Measurements from ENCODE around the gene UQCRHL. TPM values are rescaled to one million over a fixed set of nuclear protein-coding genes. Genes with fewer than 3 reads are reported as not detected.
A peak's percentile ranks its signal among the peaks of the same experiment; 100 is the strongest.
"Not testable (repeated sequence)": the region's sequence is repeated elsewhere in the genome, so short reads cannot be mapped to it uniquely, and the experiment has no call there.

UQCRHL gene
- polyA plus RNA-seq, 2 of the 4 experiments (the other 2 are of a cell fraction), result 0.68 to 4.1 TPM

GRCh38 chr1:15837931-15838330 is 30.5 kb upstream of the UQCRHL start:
- Histone ChIP-seq H3K9me3 (no peaks in the 10 kb centered on the region), H3K4me2 (no peak overlapping the region), H3K27ac (no peak overlapping the region), H3K4me1 (0 out of 3 replicates have a peak, but pooled peaks cover 6% of the 10 kb centered on the region), H3K4me3 (no peak overlapping the region)
- DNase-seq (ENCODE audit: low read depth in 1 of 2, low spot score in 1 of 2), result no peak
- CTCF ChIA-PET, result interaction anchor here (0.6 to 2.1 kb wide), 3 partner anchors 23 to 49 kb away, joined by 3 to 6 read pairs (median 3); no protein-coding TSS in a partner anchor
- TF ChIP-seq HOXA7 (CRISPR knock-in tag; IDR thresholded peaks at IDR 0.05), result no peak
- TF ChIP-seq HOXB13 (CRISPR knock-in tag; IDR thresholded peaks at IDR 0.05; ENCODE audit: low read depth), result no peak
- no peak for TF ChIP-seq ZSCAN20 (CRISPR knock-in tag; IDR thresholded peaks at IDR 0.05)
- no peak for TF ChIP-seq RAD21 (conservative IDR thresholded peaks at IDR 0.05 in 1 of 2, IDR thresholded peaks at IDR 0.05 in 1 of 2)
- TF ChIP-seq FOXS1 (CRISPR knock-in tag; IDR thresholded peaks at IDR 0.05), result no peak
- no peak for TF ChIP-seq KDM1A (IDR thresholded peaks at IDR 0.05; ENCODE audit: low read depth)
- no peak for TF ChIP-seq BHLHE40 (IDR thresholded peaks at IDR 0.05; ENCODE audit: low read depth, low read length)
- TF ChIP-seq ZC3H11A (IDR thresholded peaks at IDR 0.05), result no peak
- TF ChIP-seq CEBPB (IDR thresholded peaks at IDR 0.05), result no peak
- TF ChIP-seq GATA3 (IDR thresholded peaks at IDR 0.05; ENCODE audit: borderline replicate concordance), result no peak
- TF ChIP-seq CBX8 (IDR thresholded peaks at IDR 0.05), result no peak
- TF ChIP-seq HEYL (CRISPR knock-in tag; IDR thresholded peaks at IDR 0.05), result no peak
- TF ChIP-seq RNF2 (IDR thresholded peaks at IDR 0.05; ENCODE audit: borderline replicate concordance, low read depth), result no peak
- no peak for TF ChIP-seq TP53 (CRISPR knock-in tag; IDR thresholded peaks at IDR 0.05)
- TF ChIP-seq ESRRA (IDR thresholded peaks at IDR 0.05; ENCODE audit: borderline replicate concordance, low read length), result no peak
- no peak for TF ChIP-seq ATOH8 (CRISPR knock-in tag; IDR thresholded peaks at IDR 0.05; ENCODE audit: low read depth)
- TF ChIP-seq TFCP2L1 (CRISPR knock-in tag; IDR thresholded peaks at IDR 0.05), result no peak
- no peak for TF ChIP-seq NFE2L2 (conservative IDR thresholded peaks at IDR 0.05; ENCODE audit: low read length)
- 92% methylated on average over 7 of the region's 7 CpGs for WGBS (ENCODE audit: missing lambda C conversion rate)
- no peak for FAIRE-seq
- ATAC-seq, result no peak
- POLR2A ChIA-PET, result interaction anchor here (1.3 to 1.9 kb wide), 2 partner anchors 9 to 12 kb away, joined by 4 to 8 read pairs; partner anchors contain the start of gene SPEN

DNA sequence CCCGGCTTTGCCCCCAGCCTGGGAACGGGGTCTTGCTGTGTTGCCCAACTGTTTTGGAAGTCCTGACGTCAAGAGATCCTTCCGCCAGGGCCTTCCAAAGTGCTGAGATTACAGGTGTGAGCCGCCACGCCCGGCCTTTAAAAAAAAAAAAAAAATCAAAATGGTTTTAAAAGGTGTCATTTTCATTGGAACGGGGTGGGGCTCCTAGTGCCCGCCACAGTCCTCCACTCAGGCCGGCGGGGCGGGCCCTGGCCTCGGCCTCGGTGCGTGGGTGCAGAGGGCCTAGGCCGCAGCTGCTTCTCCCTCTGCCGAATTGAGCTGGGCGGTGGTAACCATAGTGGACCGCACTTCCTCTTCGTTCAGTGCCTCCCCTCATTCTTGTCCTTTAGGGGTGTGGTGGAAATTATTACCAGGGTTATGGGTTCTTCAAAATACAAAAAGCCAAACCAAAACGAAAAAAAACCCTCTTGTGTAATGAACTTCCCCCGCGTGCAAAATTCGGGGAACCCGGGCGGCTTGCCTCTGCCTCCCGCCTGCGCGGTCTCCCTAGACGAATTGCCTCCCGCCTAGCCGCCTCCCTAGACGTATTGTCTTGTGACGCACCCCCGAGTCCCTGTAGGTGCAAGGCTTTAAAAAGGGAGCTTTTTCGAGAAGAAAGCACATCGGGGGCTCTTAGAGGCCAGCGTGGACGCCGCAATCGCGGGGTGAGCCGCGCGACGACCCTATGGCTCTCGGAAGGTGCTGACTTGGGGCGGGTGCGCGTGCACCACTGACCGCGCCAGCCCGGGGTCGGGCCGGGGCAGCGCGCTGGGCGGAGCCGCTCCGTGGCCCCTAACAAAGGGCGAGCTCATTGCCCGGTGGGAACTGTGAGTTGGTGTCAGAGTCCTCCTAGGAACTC is 29.6 kb upstream of the UQCRHL start:
- DNase-seq (ENCODE audit: low read depth in 1 of 2, low spot score in 1 of 2), result no peak
- Histone ChIP-seq H3K9me3 (no peaks in the 10 kb centered on the region), H3K4me1 (peaks cover 15% of the 10 kb centered on the region), H3K4me2 (peak overlapping the region; percentile 84), H3K27ac (peak overlapping the region; percentile 92 to 100), H3K4me3 (peak overlapping the region; percentile 46; the same call in 2 of the 3 replicates)
- no peak for FAIRE-seq
- 93% methylated on average over 49 of the region's 62 CpGs for WGBS (ENCODE audit: missing lambda C conversion rate)
- TF ChIP-seq SMC3 (IDR thresholded peaks at IDR 0.05), result no peak
- TF ChIP-seq CTCF (IDR thresholded peaks at IDR 0.05), result no peak
- TF ChIP-seq HOXB5 (CRISPR knock-in tag; IDR thresholded peaks at IDR 0.05), result no peak
- no peak for TF ChIP-seq CEBPB (IDR thresholded peaks at IDR 0.05)
- no peak for TF ChIP-seq HOXB13 (CRISPR knock-in tag; IDR thresholded peaks at IDR 0.05; ENCODE audit: low read depth)
- TF ChIP-seq REST (IDR thresholded peaks at IDR 0.05), result no peak
- TF ChIP-seq NPAS2 (CRISPR knock-in tag; IDR thresholded peaks at IDR 0.05; ENCODE audit: borderline replicate concordance), result no peak
- no peak for TF ChIP-seq RARB (CRISPR knock-in tag; IDR thresholded peaks at IDR 0.05)
- ChIA-PET CTCF (interaction anchor here (0.9 to 1.6 kb wide), 2 partner anchors 22 to 45 kb away, joined by 3 to 4 read pairs; no protein-coding TSS in a partner anchor), POLR2A (interaction anchor here (0.7 to 5.4 kb wide), 4 partner anchors 10 to 39 kb away, joined by 3 to 98 read pairs (median 6); partner anchors contain the start of gene SPEN)
- ATAC-seq, result no peak

DNA sequence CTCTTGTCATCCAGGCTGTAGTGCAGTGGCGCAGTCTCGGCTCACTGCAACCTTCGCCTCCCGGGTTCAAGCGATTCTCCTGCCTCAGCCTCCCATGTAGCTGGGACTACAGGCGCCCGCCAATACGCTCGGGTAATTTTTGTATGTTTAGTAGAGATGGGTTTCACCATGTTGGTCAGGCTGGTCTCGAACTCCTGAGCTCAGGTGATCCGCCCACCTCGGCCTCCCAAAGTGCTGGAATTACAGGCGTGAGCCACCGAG is 29.0 kb upstream of the UQCRHL start:
- ChIA-PET POLR2A (interaction anchor here (0.7 to 5.4 kb wide), 5 partner anchors 8 to 39 kb away, joined by 3 to 98 read pairs (median 7); partner anchors contain the start of gene SPEN), CTCF (interaction anchor here (0.9 to 1.6 kb wide), 2 partner anchors 21 to 45 kb away, joined by 3 to 4 read pairs; no protein-coding TSS in a partner anchor)
- not testable (repeated sequence) for DNase-seq (ENCODE audit: low read depth in 1 of 2, low spot score in 1 of 2); ATAC-seq; H3K9me3 ChIP-seq; FAIRE-seq
- Histone ChIP-seq H3K27ac (peak overlapping the region; percentile 92 to 100), H3K4me1 (peaks cover 20% of the 10 kb centered on the region), H3K4me2 (peak overlapping the region; percentile 84), H3K4me3 (peak overlapping the region; percentile 46)
- 37% methylated on average over 5 of the region's 14 CpGs for WGBS (ENCODE audit: missing lambda C conversion rate)

Measured in A549 (cell line).